Neural cell (in vitro differentiated cells): ENCODE results near the gene HMCN2. TPM values are rescaled to one million over a fixed set of nuclear protein-coding genes. Genes with fewer than 3 reads are reported as not detected.

Experiments used
- H2AFZ ChIP-seq: fragments of 200-600, 300-800 bp; sonication (generic), shearing (Covaris generic); 2 replicates; pipeline ENCODE4 v1.6.0; 2014; ENCODE audit warnings: low read depth, mild to moderate bottlenecking, antibody characterized with exemption, low read length, moderate library complexity
- H3F3A ChIP-seq: fragments of 200-600 bp; shearing (Covaris generic); 2 replicates; pipeline ENCODE4 v1.6.1; 2016; ENCODE audit warnings: mild to moderate bottlenecking, moderate library complexity, mixed read lengths, antibody characterized with exemption, low read length; ENCODE audit not compliant: insufficient read depth, poor library complexity, severe bottlenecking
- H3K27ac ChIP-seq: fragments of 200-600, 300-800 bp; sonication (generic), shearing (Covaris generic); 2 replicates; pipeline ENCODE4 v1.5.1; 2014; ENCODE audit warnings: mild to moderate bottlenecking, low read length, moderate library complexity
- H3K27me3 ChIP-seq: fragments of 300-800, 200-600 bp; sonication (generic), shearing (Covaris generic); 2 replicates; pipeline ENCODE4 v1.6.0; 2014; ENCODE audit warnings: mild to moderate bottlenecking, low read depth, low read length, moderate library complexity; ENCODE audit not compliant: insufficient read depth
- H3K36me3 ChIP-seq: fragments of 300-800, 200-600 bp; sonication (generic), shearing (Covaris generic); 2 replicates; pipeline ENCODE4 v1.5.1; 2014; ENCODE audit warnings: mild to moderate bottlenecking, antibody characterized with exemption, low read length, moderate library complexity; ENCODE audit not compliant: insufficient read depth
- H3K4me2 ChIP-seq: fragments of 300-800, 200-600 bp; sonication (generic), shearing (Covaris generic); 2 replicates; pipeline ENCODE4 v1.6.0; 2014; ENCODE audit warnings: mild to moderate bottlenecking, low read length
- H3K4me3 ChIP-seq: fragments of 300-800, 200-600 bp; sonication (generic), shearing (Covaris generic); 2 replicates; pipeline ENCODE4 v1.5.1; 2014; ENCODE audit warnings: mild to moderate bottlenecking, low read length, moderate library complexity
- H3K79me2 ChIP-seq: fragments of 200-600 bp; shearing (Covaris generic); replicated peaks from 2 replicates; pipeline ENCODE4 v1.6.0; 2014; ENCODE audit warnings: mild to moderate bottlenecking, low read length, moderate library complexity; ENCODE audit not compliant: insufficient read depth
- H3K9ac ChIP-seq: fragments of 300-800, 200-600 bp; sonication (generic), shearing (Covaris generic); 2 replicates; pipeline ENCODE4 v1.6.1; 2016; ENCODE audit warnings: mild to moderate bottlenecking, low read length, mixed read lengths
- H3K9me2 ChIP-seq: fragments of 200-600 bp; shearing (Covaris generic); 2 replicates; pipeline ENCODE4 v1.6.1; 2016; ENCODE audit warnings: mild to moderate bottlenecking, low read length, mixed read lengths; ENCODE audit not compliant: insufficient read depth
- H3K9me3 ChIP-seq: fragments of 200-600, 300-800 bp; sonication (generic), shearing (Covaris generic); 2 replicates; pipeline ENCODE4 v1.6.1; 2016; ENCODE audit warnings: mild to moderate bottlenecking, mixed run types, low read length, moderate library complexity, mixed read lengths
- H4K20me1 ChIP-seq: fragments of 200-600 bp; shearing (Covaris generic); 2 replicates; pipeline ENCODE4 v1.6.1; 2016; ENCODE audit warnings: mild to moderate bottlenecking, mixed run types; ENCODE audit not compliant: insufficient read depth
- CTCF ChIP-seq: fragments of 450-650 bp; IDR thresholded peaks from 2 replicates; pipeline ENCODE4 v1.5.1; 2014; ENCODE audit warnings: antibody characterized with exemption, mild to moderate bottlenecking, moderate library complexity; ENCODE audit not compliant: poor library complexity, severe bottlenecking
- EP300 ChIP-seq: fragments of 450-650 bp; conservative IDR thresholded peaks from 2 replicates; pipeline ENCODE4 v1.6.1; 2014; ENCODE audit warnings: antibody characterized with exemption, mild to moderate bottlenecking, moderate library complexity; ENCODE audit not compliant: poor library complexity, severe bottlenecking
- EZH2 ChIP-seq: fragments of 200-600, 300-800 bp; shearing (Covaris generic), sonication (generic); IDR thresholded peaks from 2 replicates; pipeline ENCODE4 v1.6.1; 2014; ENCODE audit warnings: antibody characterized with exemption, low read length, borderline replicate concordance, mild to moderate bottlenecking; ENCODE audit not compliant: insufficient read depth, poor library complexity, severe bottlenecking
- MXI1 ChIP-seq: fragments of 450-650 bp; conservative IDR thresholded peaks from 2 replicates; pipeline ENCODE4 v1.6.1; 2014; ENCODE audit warnings: antibody characterized with exemption, mild to moderate bottlenecking; ENCODE audit not compliant: poor library complexity, severe bottlenecking
- POLR2AphosphoS5 ChIP-seq: IDR thresholded peaks from 2 replicates; pipeline ENCODE4 v1.6.1; 2012
- RAD21 ChIP-seq: fragments of 450-650 bp; conservative IDR thresholded peaks from 2 replicates; pipeline ENCODE4 v1.6.1; 2014; ENCODE audit warnings: antibody characterized with exemption, mild to moderate bottlenecking, moderate library complexity
- REST ChIP-seq: IDR thresholded peaks from 2 replicates; pipeline ENCODE4 v1.6.1; 2012; ENCODE audit warnings: borderline replicate concordance
- SMC3 ChIP-seq: fragments of 450-650 bp; conservative IDR thresholded peaks from 2 replicates; pipeline ENCODE4 v1.6.1; 2014; ENCODE audit warnings: antibody characterized with exemption, mild to moderate bottlenecking, moderate library complexity; ENCODE audit not compliant: poor library complexity
- TAF1 ChIP-seq: IDR thresholded peaks from 2 replicates; pipeline ENCODE4 v1.6.1; 2012; ENCODE audit warnings: low read depth
- polyA plus RNA-seq: library from polyadenylated mRNA; depleted of rRNA; stranded (reverse); fragments of >200 nt; gene quantifications from 2 replicates; pipeline ENCODE4 v1.2.3, GENCODE V29; 2014

HMCN2 gene
- polyA plus RNA-seq, 1 donor from 2014 or later = 1.7 TPM

GRCh38 chr9:130288393-130288792, 22.8 kb downstream of the HMCN2 start:
- Histone ChIP-seq H3K9me3 (no peaks in the 10 kb centered on the region), H3K4me3 (no peak overlapping the region), H3K4me2 (no peak overlapping the region), H3K36me3 (no peaks in the 10 kb centered on the region), H3K9ac (no peak overlapping the region), H3K9me2 (no peaks in the 10 kb centered on the region), H3F3A (no peaks in the 10 kb centered on the region), H3K27ac (no peak overlapping the region), H4K20me1 (no peaks in the 10 kb centered on the region), H3K79me2 (no peaks in the 10 kb centered on the region), H2AFZ (no peak overlapping the region), H3K27me3 (no peaks in the 10 kb centered on the region)
- TF ChIP-seq EP300 (no peak), POLR2AphosphoS5 (no peak), SMC3 (no peak), CTCF (no peak), MXI1 (no peak), TAF1 (no peak), RAD21 (no peak)

GRCh38 chr9:130288926-130289690, 23.5 kb downstream of the HMCN2 start:
- Histone ChIP-seq H3K36me3 (no peaks in the 10 kb centered on the region), H3K9me2 (no peaks in the 10 kb centered on the region), H3K79me2 (no peaks in the 10 kb centered on the region), H3K27me3 (no peaks in the 10 kb centered on the region), H4K20me1 (no peaks in the 10 kb centered on the region), H3K4me2 (no peak overlapping the region), H3F3A (no peaks in the 10 kb centered on the region), H3K9me3 (no peaks in the 10 kb centered on the region), H3K9ac (no peak overlapping the region), H3K4me3 (no peak overlapping the region), H2AFZ (no peak overlapping the region), H3K27ac (no peak overlapping the region)
- TF ChIP-seq EZH2 (no peak), TAF1 (no peak), MXI1 (no peak), SMC3 (no peak), CTCF (no peak), RAD21 (no peak), EP300 (no peak), POLR2AphosphoS5 (no peak), REST (no peak)
